Lower lobe of right lung (tissue), 2 donors: ENCODE measurements around the gene PBOV1. TPM values are rescaled to one million over a fixed set of nuclear protein-coding genes. Genes with fewer than 3 reads are reported as not detected.

ENCODE experiments used
- ATAC-seq, 2 donors: fragments of 200-7000 bp; cut with Tn5 transposase; one replicate each; pipeline ENCODE4 v1.9.1; 2020 to 2022; ENCODE audit warnings: mild to moderate bottlenecking in 2 of 2, moderate library complexity in 2 of 2
- DNase-seq: peaks from one replicate; pipeline ENCODE4 v3.0.0-alpha.2; 2020
- H3K27ac ChIP-seq: fragments of 200-600 bp; one replicate; pipeline ENCODE4 v1.8.0; 2022
- H3K27me3 ChIP-seq: fragments of 200-600 bp; one replicate; pipeline ENCODE4 v1.8.0; 2022; ENCODE audit warnings: low read depth
- H3K36me3 ChIP-seq: fragments of 200-600 bp; one replicate; pipeline ENCODE4 v1.8.0; 2022; ENCODE audit warnings: mild to moderate bottlenecking
- H3K4me1 ChIP-seq: fragments of 200-600 bp; one replicate; pipeline ENCODE4 v1.8.0; 2022
- H3K4me3 ChIP-seq: fragments of 200-600 bp; one replicate; pipeline ENCODE4 v1.8.0; 2022; ENCODE audit warnings: mild to moderate bottlenecking
- H3K9me3 ChIP-seq: fragments of 200-600 bp; one replicate; pipeline ENCODE4 v1.8.0; 2022
- intact Hi-C: fragments of 100-400 bp; cut with DNase I; formaldehyde crosslinking; loops from one replicate; pipeline ENCODE4 v1.11.0; 2022
- long read RNA-seq: library from polyadenylated mRNA; unstranded; transcript quantifications from one replicate; pipeline ENCODE4 v2.0.0, GENCODE V29; 2021
- total RNA-seq: library from RNA; stranded (reverse); fragmentation: NEBNext Ultra II Directional; extraction: Animal tissue kit (Norgen Biotek cat#: 25700); gene quantifications from one replicate; pipeline ENCODE4 v1.2.1, GENCODE V29; 2021
- TF ChIP-seq, protein P1 (sequence below): fragments of 200-600 bp; IDR thresholded peaks from one replicate; pipeline ENCODE4 v1.8.0; 2022; ENCODE audit warnings: antibody characterized with exemption, mild to moderate bottlenecking
- donor health status: DM: no; HTN: yes; CAD: no; lungs with severe emphysema.

Gene PBOV1
- total RNA-seq = not detected
- long read RNA-seq = 0 reads

- ATAC-seq = no peak
- no peak for DNase-seq
- Histone ChIP-seq H3K27me3 (no peaks in the 10 kb centered on the region), H3K4me1 (peaks cover 2% of the 10 kb centered on the region), H3K9me3 (no peaks in the 10 kb centered on the region), H3K4me3 (no peak within 1 kb of the TSS), H3K36me3 (no peaks in the 10 kb centered on the region), H3K27ac (no peak within 1 kb of the TSS)
- intact Hi-C loops = no loop called here
- TF ChIP-seq, protein P1, sequence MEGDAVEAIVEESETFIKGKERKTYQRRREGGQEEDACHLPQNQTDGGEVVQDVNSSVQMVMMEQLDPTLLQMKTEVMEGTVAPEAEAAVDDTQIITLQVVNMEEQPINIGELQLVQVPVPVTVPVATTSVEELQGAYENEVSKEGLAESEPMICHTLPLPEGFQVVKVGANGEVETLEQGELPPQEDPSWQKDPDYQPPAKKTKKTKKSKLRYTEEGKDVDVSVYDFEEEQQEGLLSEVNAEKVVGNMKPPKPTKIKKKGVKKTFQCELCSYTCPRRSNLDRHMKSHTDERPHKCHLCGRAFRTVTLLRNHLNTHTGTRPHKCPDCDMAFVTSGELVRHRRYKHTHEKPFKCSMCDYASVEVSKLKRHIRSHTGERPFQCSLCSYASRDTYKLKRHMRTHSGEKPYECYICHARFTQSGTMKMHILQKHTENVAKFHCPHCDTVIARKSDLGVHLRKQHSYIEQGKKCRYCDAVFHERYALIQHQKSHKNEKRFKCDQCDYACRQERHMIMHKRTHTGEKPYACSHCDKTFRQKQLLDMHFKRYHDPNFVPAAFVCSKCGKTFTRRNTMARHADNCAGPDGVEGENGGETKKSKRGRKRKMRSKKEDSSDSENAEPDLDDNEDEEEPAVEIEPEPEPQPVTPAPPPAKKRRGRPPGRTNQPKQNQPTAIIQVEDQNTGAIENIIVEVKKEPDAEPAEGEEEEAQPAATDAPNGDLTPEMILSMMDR = no peak
Observed at GRCh38 chr6:138218449-138218848, at the start of gene PBOV1. Gene PBOV1 (minus strand): TSS chr6:138218491. CDS start chr6:138218395, 96 bp downstream.

GRCh38 chr6:138266095-138266494, 47.8 kb upstream of the PBOV1 start:
- Histone ChIP-seq H3K36me3 (peaks cover 9% of the 10 kb centered on the region), H3K27ac (no peak overlapping the region), H3K4me3 (no peak overlapping the region), H3K27me3 (no peaks in the 10 kb centered on the region), H3K9me3 (no peaks in the 10 kb centered on the region), H3K4me1 (no peaks in the 10 kb centered on the region)
- no peak for DNase-seq
- no peak for ATAC-seq
- TF ChIP-seq, protein P1 = no peak
- intact Hi-C loops = no loop called here

GRCh38 chr6:138264372-138264880, 46.1 kb upstream of the PBOV1 start:
- no peaks in the 10 kb centered on the region for H3K9me3 ChIP-seq
- intact Hi-C loops = no loop called here
- no peaks in the 10 kb centered on the region for H3K27me3 ChIP-seq
- peaks cover 9% of the 10 kb centered on the region for H3K36me3 ChIP-seq
- no peaks in the 10 kb centered on the region for H3K4me1 ChIP-seq
- H3K4me3 ChIP-seq = no peak overlapping the region
- no peak for ATAC-seq
- no peak for DNase-seq
- no peak overlapping the region for H3K27ac ChIP-seq
- TF ChIP-seq, protein P1 = no peak

- no peak overlapping the region for H3K4me3 ChIP-seq
- DNase-seq (no peak), ATAC-seq (no peak)
- TF ChIP-seq, protein P1 = no peak
- H3K27ac ChIP-seq = no peak overlapping the region
- no peaks in the 10 kb centered on the region for H3K27me3 ChIP-seq
- intact Hi-C loops = no loop called here
- no peaks in the 10 kb centered on the region for H3K9me3 ChIP-seq
- H3K36me3 ChIP-seq = peaks cover 9% of the 10 kb centered on the region
- H3K4me1 ChIP-seq = no peaks in the 10 kb centered on the region
Observed at GRCh38 chr6:138263963-138264362, 45.7 kb upstream of the PBOV1 start.

DNA sequence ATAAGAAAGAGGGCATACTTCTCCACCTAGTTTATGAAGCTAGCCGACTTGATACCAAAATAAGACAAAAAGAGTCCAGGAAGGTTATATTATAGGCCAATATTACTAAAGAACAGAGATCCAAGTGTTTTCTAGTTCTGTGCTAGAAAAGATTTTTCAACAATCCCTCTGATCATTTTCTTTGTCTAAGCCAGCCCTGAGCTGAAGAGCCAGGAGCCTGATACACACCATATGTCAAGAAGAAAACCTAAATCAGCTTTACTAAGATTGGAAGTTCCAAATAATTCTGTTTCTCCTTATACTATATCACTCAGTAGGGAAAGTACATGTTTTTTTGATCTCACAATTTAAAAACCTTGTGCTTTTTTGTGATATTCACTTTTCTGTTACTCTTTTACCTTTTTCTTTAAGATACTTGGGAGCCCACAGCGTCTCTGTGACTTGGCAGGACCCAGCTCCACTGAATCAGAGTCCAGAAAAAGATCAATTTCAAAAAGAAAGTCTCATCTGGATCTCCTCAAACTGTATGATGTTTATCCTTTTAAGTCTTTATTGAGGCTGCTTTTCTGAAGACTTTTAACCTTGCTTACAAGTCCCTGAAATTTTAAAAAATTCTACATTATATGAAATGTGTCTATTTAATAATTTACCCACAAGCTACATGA, 43.0 kb upstream of the PBOV1 start:
- ATAC-seq (no peak), DNase-seq (no peak)
- peaks cover 9% of the 10 kb centered on the region for H3K36me3 ChIP-seq
- H3K4me1 ChIP-seq = no peaks in the 10 kb centered on the region
- TF ChIP-seq, protein P1 = no peak
- no peaks in the 10 kb centered on the region for H3K27me3 ChIP-seq
- no peak overlapping the region for H3K27ac ChIP-seq
- no peak overlapping the region for H3K4me3 ChIP-seq
- H3K9me3 ChIP-seq = no peaks in the 10 kb centered on the region
- intact Hi-C loops = no loop called here
